Fibroblast of gingiva (primary cell): ENCODE results near the gene MAS1L.

Source experiments
- DNase-seq: peaks from one replicate; pipeline ENCODE4 v3.0.0-alpha.2; 2011; ENCODE audit warnings: low read depth

MAS1L gene

GRCh38 chr6:29510202-29510601, 22.4 kb upstream of the MAS1L start:
- DNase-seq: no peak

- no peak for DNase-seq
Observed at GRCh38 chr6:29509711-29510110, 22.0 kb upstream of the MAS1L start.

GRCh38 chr6:29509239-29509638, 21.5 kb upstream of the MAS1L start:
- no peak for DNase-seq

GRCh38 chr6:29507319-29507718, 19.6 kb upstream of the MAS1L start:
- DNase-seq: no peak

GRCh38 chr6:29506446-29507067, 18.8 kb upstream of the MAS1L start:
- DNase-seq: no peak

- DNase-seq: no peak
Observed at GRCh38 chr6:29505808-29506207, 18.1 kb upstream of the MAS1L start.

GRCh38 chr6:29504961-29505360, 17.2 kb upstream of the MAS1L start:
- no peak for DNase-seq

GRCh38 chr6:29502597-29502996, 14.8 kb upstream of the MAS1L start:
- DNase-seq: peak; percentile 42

- no peak for DNase-seq
Observed at GRCh38 chr6:29502181-29502580, 14.4 kb upstream of the MAS1L start.

- no peak for DNase-seq
Observed at GRCh38 chr6:29501106-29501505, 13.3 kb upstream of the MAS1L start.

GRCh38 chr6:29500594-29500993, 12.8 kb upstream of the MAS1L start:
- DNase-seq: no peak

- DNase-seq: no peak
Observed at GRCh38 chr6:29499704-29500103, 11.9 kb upstream of the MAS1L start.

- no peak for DNase-seq
Observed at GRCh38 chr6:29496961-29497360, 9.2 kb upstream of the MAS1L start.

GRCh38 chr6:29495571-29495970, 7.8 kb upstream of the MAS1L start:
- DNase-seq: no peak

- no peak for DNase-seq
Observed at GRCh38 chr6:29494131-29494530, 6.4 kb upstream of the MAS1L start.

- DNase-seq: no peak
Observed at GRCh38 chr6:29493261-29493660, 5.5 kb upstream of the MAS1L start.

- DNase-seq: no peak
Observed at GRCh38 chr6:29491574-29491973, 3.8 kb upstream of the MAS1L start.

GRCh38 chr6:29490552-29490951, 2.8 kb upstream of the MAS1L start:
- DNase-seq: no peak

- DNase-seq: no peak
Observed at GRCh38 chr6:29490055-29490454, 2.3 kb upstream of the MAS1L start.

GRCh38 chr6:29489286-29489685, 1.5 kb upstream of the MAS1L start:
- no peak for DNase-seq

GRCh38 chr6:29488874-29489273, 1.1 kb upstream of the MAS1L start:
- no peak for DNase-seq

GRCh38 chr6:29487131-29487530, 625 bp downstream of the MAS1L start:
- no peak for DNase-seq

GRCh38 chr6:29486577-29486976, 1.2 kb downstream of the MAS1L start:
- DNase-seq: no peak

- DNase-seq: no peak
Observed at GRCh38 chr6:29483735-29484134, 4.0 kb downstream of the MAS1L start.

- no peak for DNase-seq
Observed at GRCh38 chr6:29483186-29483585, 4.6 kb downstream of the MAS1L start.
